ENCODE data around the gene DDX17. TPM values are rescaled to one million over a fixed set of nuclear protein-coding genes. Genes with fewer than 3 reads are reported as not detected.

DDX17 gene
- total RNA-seq (362 and 420 TPM in 2 replicates), polyA plus RNA-seq (244 and 325 TPM in 2 replicates), polyA minus RNA-seq (ENCODE audit: low replicate concordance) (215 and 259 TPM in 2 replicates)
- 86.7 and 115 TPM in 2 replicates for polyA plus RNA-seq (2012)

- peaks cover 1% of the 10 kb centered on the region for H3K36me3 ChIP-seq (ENCODE audit: control insufficient read depth, insufficient read depth, low read length)
These were observed at the start of gene DDX17 for GRCh38 chr22:38506118-38506962. DDX17 (minus strand) TSS chr22:38506311.

GRCh38 chr22:38554281-38554680 is 48.2 kb upstream of the DDX17 start:
- DNase-seq (ENCODE audit: low read depth in 2 of 2), result peak; percentile 6 to 49
- Histone ChIP-seq H3K27ac (ENCODE audit: insufficient read depth, low read length) (no peak overlapping the region), H3K9ac (ENCODE audit: insufficient read depth, low read length) (no peak overlapping the region), H3K4me3 (replicated peaks in 1 of 4; ENCODE audit: control extremely low read depth in 1 of 4, insufficient read depth in 1 of 4, low read depth in 3 of 4, low read length in 4 of 4) (no peak overlapping the region), H4K20me1 (ENCODE audit: control insufficient read depth, extremely low read depth, insufficient read depth, low read length) (no peaks in the 10 kb centered on the region), H3K36me3 (ENCODE audit: control insufficient read depth, insufficient read depth, low read length) (no peaks in the 10 kb centered on the region), H3K4me1 (ENCODE audit: control insufficient read depth, extremely low read depth, insufficient read depth, low read length) (no peaks in the 10 kb centered on the region), H3K27me3 (ENCODE audit: control insufficient read depth, insufficient read depth, low read length) (no peaks in the 10 kb centered on the region), H3K79me2 (ENCODE audit: control insufficient read depth, insufficient read depth, low read length) (no peaks in the 10 kb centered on the region), H3K4me2 (ENCODE audit: extremely low read depth, insufficient read depth, low read length) (no peak overlapping the region), H3K9me3 (ENCODE audit: control insufficient read depth, insufficient read depth, low read depth, low read length) (no peaks in the 10 kb centered on the region), H2AFZ (ENCODE audit: low read length) (no peak overlapping the region)
- TF ChIP-seq CTCF (conservative IDR thresholded peaks at IDR 0.05 in 1 of 2, IDR thresholded peaks at IDR 0.05 in 1 of 2; ENCODE audit: low read depth in 1 of 2, low read length in 2 of 2) (no peak), EZH2 (IDR thresholded peaks at IDR 0.05; ENCODE audit: low read length, missing control alignments) (no peak)

More at GRCh38 chr22:38506118-38506962, at the start of gene DDX17:
- TF ChIP-seq CTCF (conservative IDR thresholded peaks at IDR 0.05 in 1 of 2, IDR thresholded peaks at IDR 0.05 in 1 of 2; ENCODE audit: low read depth in 1 of 2, low read length in 2 of 2), result no peak
- TF ChIP-seq EZH2 (IDR thresholded peaks at IDR 0.05; ENCODE audit: low read length, missing control alignments), result no peak
- Histone ChIP-seq H3K9me3 (ENCODE audit: control insufficient read depth, insufficient read depth, low read depth, low read length) (no peaks in the 10 kb centered on the region), H3K4me1 (ENCODE audit: control insufficient read depth, extremely low read depth, insufficient read depth, low read length) (peaks cover 3% of the 10 kb centered on the region), H3K79me2 (ENCODE audit: control insufficient read depth, insufficient read depth, low read length) (peaks cover 48% of the 10 kb centered on the region), H3K9ac (ENCODE audit: insufficient read depth, low read length) (peak within 1 kb of the TSS; percentile 100), H2AFZ (ENCODE audit: low read length) (peak within 1 kb of the TSS; percentile 99), H3K27ac (ENCODE audit: insufficient read depth, low read length) (peak within 1 kb of the TSS; percentile 100), H4K20me1 (ENCODE audit: control insufficient read depth, extremely low read depth, insufficient read depth, low read length) (peaks cover 11% of the 10 kb centered on the region), H3K4me3 (replicated peaks in 1 of 4; ENCODE audit: control extremely low read depth in 1 of 4, insufficient read depth in 1 of 4, low read depth in 3 of 4, low read length in 4 of 4) (peak within 1 kb of the TSS; percentile 63 to 100 (median 96)), H3K4me2 (ENCODE audit: extremely low read depth, insufficient read depth, low read length) (peak within 1 kb of the TSS; percentile 77), H3K27me3 (ENCODE audit: control insufficient read depth, insufficient read depth, low read length) (no peaks in the 10 kb centered on the region)
- peak; percentile 94 to 97 for DNase-seq (ENCODE audit: low read depth in 2 of 2)

- no peak overlapping the region for H3K4me2 ChIP-seq (ENCODE audit: extremely low read depth, insufficient read depth, low read length)
- H3K27me3 ChIP-seq (ENCODE audit: control insufficient read depth, insufficient read depth, low read length), result no peaks in the 10 kb centered on the region
- no peaks in the 10 kb centered on the region for H3K4me1 ChIP-seq (ENCODE audit: control insufficient read depth, extremely low read depth, insufficient read depth, low read length)
- H3K79me2 ChIP-seq (ENCODE audit: control insufficient read depth, insufficient read depth, low read length), result no peaks in the 10 kb centered on the region
- H3K4me3 ChIP-seq (replicated peaks in 1 of 4; ENCODE audit: control extremely low read depth in 1 of 4, insufficient read depth in 1 of 4, low read depth in 3 of 4, low read length in 4 of 4), result no peak overlapping the region
- no peaks in the 10 kb centered on the region for H3K9me3 ChIP-seq (ENCODE audit: control insufficient read depth, insufficient read depth, low read depth, low read length)
- no peak overlapping the region for H3K27ac ChIP-seq (ENCODE audit: insufficient read depth, low read length)
- no peak overlapping the region for H3K9ac ChIP-seq (ENCODE audit: insufficient read depth, low read length)
- H3K36me3 ChIP-seq (ENCODE audit: control insufficient read depth, insufficient read depth, low read length), result no peaks in the 10 kb centered on the region
- H2AFZ ChIP-seq (ENCODE audit: low read length), result no peak overlapping the region
- DNase-seq (ENCODE audit: low read depth in 2 of 2), result no peak
- H4K20me1 ChIP-seq (ENCODE audit: control insufficient read depth, extremely low read depth, insufficient read depth, low read length), result no peaks in the 10 kb centered on the region
- TF ChIP-seq EZH2 (IDR thresholded peaks at IDR 0.05; ENCODE audit: low read length, missing control alignments), result no peak
- TF ChIP-seq CTCF (conservative IDR thresholded peaks at IDR 0.05 in 1 of 2, IDR thresholded peaks at IDR 0.05 in 1 of 2; ENCODE audit: low read depth in 1 of 2, low read length in 2 of 2), result no peak
These were observed 43.2 kb upstream of the DDX17 start for GRCh38 chr22:38549101-38549894.
